ENCODE data around the gene MREG. TPM values are rescaled to one million over a fixed set of nuclear protein-coding genes. Genes with fewer than 3 reads are reported as not detected.

The MREG gene
- total RNA-seq, 1 experiment from 2014 or later: 15.9 TPM

DNA sequence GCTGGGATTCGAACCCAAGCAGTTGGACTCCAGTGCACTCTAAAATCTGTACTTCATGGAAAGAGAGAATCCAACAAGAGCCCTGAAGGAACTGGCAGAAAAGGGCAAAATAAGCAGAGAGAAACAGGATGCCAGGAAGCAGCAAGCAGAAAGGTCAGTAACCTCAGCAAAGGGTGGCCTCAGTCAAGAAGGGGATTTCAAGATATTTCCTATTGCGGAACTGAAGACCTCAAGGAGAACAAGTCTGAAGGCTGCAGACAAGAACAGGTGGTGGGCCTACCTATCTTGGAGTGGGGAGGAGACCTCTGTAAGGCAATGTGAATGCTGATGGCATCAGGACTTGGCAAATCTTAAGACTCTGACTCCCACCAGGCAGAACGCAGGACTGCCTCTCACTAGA lies 20.1 kb upstream of the MREG start:
- no peak for DNase-seq (ENCODE audit: low spot score)
- BruUV-seq (replicated peaks): no TSS peak
- Histone ChIP-seq H3K4me1 (ENCODE audit: insufficient read depth, low read length, poor library complexity, severe bottlenecking) (no peaks in the 10 kb centered on the region), H3K27me3 (replicated peaks; ENCODE audit: insufficient read depth, low read depth, low read length, poor library complexity) (no peaks in the 10 kb centered on the region), H3K36me3 (ENCODE audit: insufficient read depth, low read length, poor library complexity, severe bottlenecking) (no peaks in the 10 kb centered on the region), H3K9me3 (ENCODE audit: low read depth, low read length, poor library complexity, severe bottlenecking) (no peaks in the 10 kb centered on the region), H3K27ac (ENCODE audit: low read depth, low read length, poor library complexity, severe bottlenecking) (no peak overlapping the region), H3K4me3 (ENCODE audit: low read depth, low read length, poor library complexity, severe bottlenecking) (no peak overlapping the region)
- POLR2A ChIA-PET (ENCODE audit: low non-redundant PET): no interaction called here
- intact Hi-C loops (cut with micrococcal nuclease; ENCODE audit: unreplicated experiment): no loop called here
- TF ChIP-seq, protein P1, sequence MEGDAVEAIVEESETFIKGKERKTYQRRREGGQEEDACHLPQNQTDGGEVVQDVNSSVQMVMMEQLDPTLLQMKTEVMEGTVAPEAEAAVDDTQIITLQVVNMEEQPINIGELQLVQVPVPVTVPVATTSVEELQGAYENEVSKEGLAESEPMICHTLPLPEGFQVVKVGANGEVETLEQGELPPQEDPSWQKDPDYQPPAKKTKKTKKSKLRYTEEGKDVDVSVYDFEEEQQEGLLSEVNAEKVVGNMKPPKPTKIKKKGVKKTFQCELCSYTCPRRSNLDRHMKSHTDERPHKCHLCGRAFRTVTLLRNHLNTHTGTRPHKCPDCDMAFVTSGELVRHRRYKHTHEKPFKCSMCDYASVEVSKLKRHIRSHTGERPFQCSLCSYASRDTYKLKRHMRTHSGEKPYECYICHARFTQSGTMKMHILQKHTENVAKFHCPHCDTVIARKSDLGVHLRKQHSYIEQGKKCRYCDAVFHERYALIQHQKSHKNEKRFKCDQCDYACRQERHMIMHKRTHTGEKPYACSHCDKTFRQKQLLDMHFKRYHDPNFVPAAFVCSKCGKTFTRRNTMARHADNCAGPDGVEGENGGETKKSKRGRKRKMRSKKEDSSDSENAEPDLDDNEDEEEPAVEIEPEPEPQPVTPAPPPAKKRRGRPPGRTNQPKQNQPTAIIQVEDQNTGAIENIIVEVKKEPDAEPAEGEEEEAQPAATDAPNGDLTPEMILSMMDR (conservative IDR thresholded peaks at IDR 0.05; ENCODE audit: low read depth, low read length): no peak
- no peak for TF ChIP-seq EZH2 (IDR thresholded peaks at IDR 0.05; ENCODE audit: borderline replicate concordance, low read depth, low read length, poor library complexity, severe bottlenecking)
- CTCF ChIA-PET: interaction anchor here (1.2 to 1.4 kb wide), 2 partner anchors 50 to 81 kb away, joined by 3 to 5 read pairs; no protein-coding TSS in a partner anchor

DNA sequence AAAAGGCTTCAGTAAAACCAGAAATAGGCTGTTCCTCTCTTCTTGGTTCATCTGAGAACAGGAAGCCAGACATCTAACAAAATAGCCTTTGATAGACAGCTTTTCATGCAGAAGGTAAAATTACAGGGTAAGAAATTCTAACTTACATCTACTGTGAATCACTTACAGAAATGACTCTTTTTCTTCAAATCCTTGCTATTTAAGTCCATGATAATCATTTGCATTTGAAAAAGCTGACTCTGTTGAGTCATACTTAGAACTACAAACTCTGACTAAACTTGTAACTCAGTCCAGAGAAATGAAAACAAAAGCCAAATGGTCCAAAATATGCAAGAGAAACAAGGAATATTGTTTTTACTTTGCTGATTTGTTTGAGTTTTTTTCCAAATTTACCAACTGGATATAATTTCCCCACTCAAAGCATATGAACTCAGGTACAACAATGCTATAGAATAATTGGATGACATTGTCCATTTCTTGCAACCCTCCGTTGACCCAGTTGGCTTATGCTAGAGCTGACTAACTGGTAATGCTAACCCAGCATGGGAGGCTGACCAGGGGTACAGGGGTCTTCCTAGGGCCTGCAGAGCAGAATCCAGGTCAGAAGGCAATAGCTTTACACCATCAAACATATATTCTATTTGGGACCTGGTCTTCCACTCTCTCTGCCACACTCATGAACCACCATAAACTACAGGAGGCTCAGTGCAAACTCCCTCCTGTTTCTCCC lies 18.8 kb upstream of the MREG start:
- no peak for TF ChIP-seq EZH2 (IDR thresholded peaks at IDR 0.05; ENCODE audit: borderline replicate concordance, low read depth, low read length, poor library complexity, severe bottlenecking)
- TF ChIP-seq, protein P1 (conservative IDR thresholded peaks at IDR 0.05; ENCODE audit: low read depth, low read length): no peak
- Histone ChIP-seq H3K27ac (ENCODE audit: low read depth, low read length, poor library complexity, severe bottlenecking) (no peak overlapping the region), H3K27me3 (replicated peaks; ENCODE audit: insufficient read depth, low read depth, low read length, poor library complexity) (no peaks in the 10 kb centered on the region), H3K9me3 (ENCODE audit: low read depth, low read length, poor library complexity, severe bottlenecking) (no peaks in the 10 kb centered on the region), H3K36me3 (ENCODE audit: insufficient read depth, low read length, poor library complexity, severe bottlenecking) (no peaks in the 10 kb centered on the region), H3K4me3 (ENCODE audit: low read depth, low read length, poor library complexity, severe bottlenecking) (no peak overlapping the region), H3K4me1 (ENCODE audit: insufficient read depth, low read length, poor library complexity, severe bottlenecking) (no peaks in the 10 kb centered on the region)
- CTCF ChIA-PET: interaction anchor here (1.2 to 1.4 kb wide), 3 partner anchors 9 to 82 kb away, joined by 3 to 5 read pairs (median 5); no protein-coding TSS in a partner anchor
- DNase-seq (ENCODE audit: low spot score): peak; percentile 21
- POLR2A ChIA-PET (ENCODE audit: low non-redundant PET): no interaction called here
- no TSS peak for BruUV-seq (replicated peaks)
- intact Hi-C loops (cut with micrococcal nuclease; ENCODE audit: unreplicated experiment): no loop called here

DNA sequence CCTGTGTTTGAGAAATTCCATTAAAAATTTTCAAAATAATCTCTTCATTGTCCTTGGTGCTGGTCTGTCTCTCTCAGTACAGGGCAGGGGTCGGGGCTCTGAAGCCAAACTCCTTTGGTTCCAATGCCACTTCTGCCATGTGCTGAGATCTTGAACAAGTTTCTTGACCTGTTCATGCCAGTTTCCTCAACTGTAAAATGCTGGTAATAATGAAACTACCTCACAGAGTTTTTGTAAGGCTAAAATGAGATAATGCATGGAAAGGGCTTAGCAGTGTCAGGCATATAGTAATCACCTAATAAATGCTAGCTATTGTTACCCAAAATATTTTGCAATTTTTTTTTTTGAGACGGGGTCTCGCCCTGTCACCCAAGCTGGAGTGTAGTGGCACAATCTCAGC lies 16.9 kb upstream of the MREG start:
- intact Hi-C loops (cut with micrococcal nuclease; ENCODE audit: unreplicated experiment): no loop called here
- POLR2A ChIA-PET (ENCODE audit: low non-redundant PET): no interaction called here
- Histone ChIP-seq H3K36me3 (ENCODE audit: insufficient read depth, low read length, poor library complexity, severe bottlenecking) (no peaks in the 10 kb centered on the region), H3K4me1 (ENCODE audit: insufficient read depth, low read length, poor library complexity, severe bottlenecking) (no peaks in the 10 kb centered on the region), H3K27me3 (replicated peaks; ENCODE audit: insufficient read depth, low read depth, low read length, poor library complexity) (no peaks in the 10 kb centered on the region), H3K4me3 (ENCODE audit: low read depth, low read length, poor library complexity, severe bottlenecking) (no peak overlapping the region), H3K9me3 (ENCODE audit: low read depth, low read length, poor library complexity, severe bottlenecking) (no peaks in the 10 kb centered on the region), H3K27ac (ENCODE audit: low read depth, low read length, poor library complexity, severe bottlenecking) (no peak overlapping the region)
- no peak for TF ChIP-seq EZH2 (IDR thresholded peaks at IDR 0.05; ENCODE audit: borderline replicate concordance, low read depth, low read length, poor library complexity, severe bottlenecking)
- TF ChIP-seq, protein P1 (conservative IDR thresholded peaks at IDR 0.05; ENCODE audit: low read depth, low read length): no peak
- BruUV-seq (replicated peaks): no TSS peak
- DNase-seq (ENCODE audit: low spot score): no peak
- CTCF ChIA-PET: no interaction called here
